ENCODE data around the gene KPNA1. TPM values are rescaled to one million over a fixed set of nuclear protein-coding genes. Genes with fewer than 3 reads are reported as not detected.

KPNA1 gene
- total RNA-seq, 1 donor from 2014 or later, result 40.7 TPM

- DNase-seq (ENCODE audit: low read depth, low spot score), result no peak
Observed at GRCh38 chr3:122416966-122417365, 97.8 kb downstream of the KPNA1 start.

DNA sequence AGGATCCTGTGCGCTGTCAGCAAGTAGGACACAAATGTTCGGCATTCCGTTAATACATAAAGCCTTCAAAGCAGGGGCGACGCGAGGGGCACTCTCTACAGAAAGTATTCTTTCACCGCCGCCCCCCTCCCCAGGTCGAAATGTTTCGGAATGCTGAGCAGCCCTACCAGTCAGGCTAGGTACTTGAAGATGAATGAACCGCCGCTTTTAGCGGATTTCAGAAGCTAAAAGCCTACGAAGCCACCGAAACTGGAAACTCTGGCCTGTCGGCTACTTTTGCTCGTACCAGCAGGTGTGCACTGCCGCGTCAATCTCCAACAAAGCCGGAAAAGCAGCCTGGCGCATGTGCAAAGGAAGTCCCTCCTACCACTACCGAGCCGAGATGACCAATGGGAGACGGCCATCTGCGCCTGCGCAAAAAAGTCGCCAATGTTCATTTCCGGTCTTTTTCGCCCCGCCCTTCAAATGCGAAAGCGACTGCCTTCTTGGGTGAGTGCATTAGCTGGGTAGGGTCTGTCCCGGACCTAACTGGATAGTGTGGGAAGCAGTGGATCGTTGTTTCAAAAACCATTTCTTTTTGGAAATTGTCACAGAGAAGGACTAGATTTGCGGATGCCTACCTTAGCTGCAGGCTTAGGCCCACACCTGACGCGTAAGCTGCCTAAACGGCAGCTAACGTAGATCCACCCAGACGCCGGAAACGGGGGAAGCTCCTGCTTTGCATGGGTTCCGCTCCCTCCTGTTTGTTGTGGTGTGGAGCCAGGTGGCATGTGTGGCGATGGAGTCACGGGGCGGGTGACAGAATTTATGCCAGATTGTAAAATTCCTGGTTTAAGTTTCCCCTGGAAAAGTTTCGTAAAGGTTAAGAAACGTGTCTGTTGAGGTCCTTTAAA is 98.7 kb downstream of the KPNA1 start, which contains the start of gene WDR5B:
TSS of gene WDR5B (minus strand) at position 301 of the 893 bp plus-strand sequence. CDS start 534 bp downstream, outside the sequence.
- DNase-seq (ENCODE audit: low read depth, low spot score), result peak; percentile 90

DNA sequence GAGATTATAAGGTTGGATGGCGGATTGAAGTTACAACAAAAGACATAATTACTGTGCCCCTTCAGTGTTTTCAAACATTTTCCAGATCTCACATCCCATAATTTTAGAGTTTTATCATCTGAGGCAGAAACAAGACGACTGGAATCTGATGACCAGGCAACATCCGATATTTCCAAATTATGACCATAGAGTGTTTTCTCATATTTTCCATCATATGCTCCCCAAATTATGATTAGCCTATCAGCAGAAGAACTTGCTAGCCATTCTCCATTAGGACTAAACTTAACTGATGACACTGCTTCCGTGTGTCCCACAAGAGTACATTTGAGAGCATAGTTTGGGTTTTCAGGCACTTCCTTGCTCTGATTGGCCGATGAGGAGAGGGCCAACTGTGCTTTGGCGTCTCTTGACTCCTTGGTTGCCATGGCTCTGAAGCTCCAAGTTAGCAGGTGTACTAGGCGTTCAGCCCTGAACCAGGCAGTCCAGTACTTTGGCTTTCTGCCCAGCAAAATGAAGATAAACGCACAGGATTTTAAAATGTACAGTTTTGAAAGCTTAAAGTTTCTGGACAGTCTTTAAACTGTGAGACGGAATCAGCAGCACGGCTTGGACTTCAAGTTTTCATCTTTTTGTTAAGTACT is 99.5 kb downstream of the KPNA1 start:
- peak; percentile 13 for DNase-seq (ENCODE audit: low read depth, low spot score)

DNA sequence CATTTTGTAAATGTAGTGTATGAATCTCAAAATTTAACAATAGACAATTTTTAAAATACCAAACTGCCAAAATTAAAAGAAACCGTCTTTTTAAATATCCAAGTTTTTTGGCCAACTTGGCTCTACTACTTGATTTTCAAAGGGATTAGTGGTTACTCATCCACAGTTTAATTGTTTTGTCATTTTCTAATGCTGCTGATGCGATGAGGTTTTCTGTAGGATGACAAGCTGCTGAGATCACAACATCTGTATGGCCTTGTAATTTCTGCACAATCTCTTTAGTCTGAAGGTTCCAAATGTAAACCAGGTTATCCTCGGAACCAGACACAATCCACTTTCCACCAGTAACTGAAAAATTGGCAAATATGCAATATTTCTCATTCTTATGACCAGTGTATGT is 100.3 kb downstream of the KPNA1 start:
- no peak for DNase-seq (ENCODE audit: low read depth, low spot score)

GRCh38 chr3:122410639-122411038 is 104.1 kb downstream of the KPNA1 start:
- no peak for DNase-seq (ENCODE audit: low read depth, low spot score)

DNA sequence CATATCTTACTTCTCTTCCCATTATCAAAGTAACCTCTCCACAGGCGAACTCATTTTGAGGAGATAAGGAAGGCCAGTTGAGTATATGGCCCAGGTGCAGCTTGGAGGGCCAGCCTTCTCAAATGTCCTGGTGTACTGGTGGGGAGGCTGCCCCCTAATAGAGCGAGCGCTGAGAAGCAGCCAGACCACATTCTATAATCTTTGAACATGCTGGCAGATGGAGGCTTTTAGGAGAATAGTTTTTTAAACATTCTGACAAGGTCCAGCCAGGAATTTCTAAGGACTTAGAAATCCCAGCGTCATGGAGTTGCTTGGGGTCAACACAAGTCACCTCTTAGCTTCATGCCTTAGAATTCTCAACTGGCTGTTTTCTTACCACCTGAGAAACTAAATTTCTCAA is 104.6 kb downstream of the KPNA1 start:
- DNase-seq (ENCODE audit: low read depth, low spot score), result no peak

DNA sequence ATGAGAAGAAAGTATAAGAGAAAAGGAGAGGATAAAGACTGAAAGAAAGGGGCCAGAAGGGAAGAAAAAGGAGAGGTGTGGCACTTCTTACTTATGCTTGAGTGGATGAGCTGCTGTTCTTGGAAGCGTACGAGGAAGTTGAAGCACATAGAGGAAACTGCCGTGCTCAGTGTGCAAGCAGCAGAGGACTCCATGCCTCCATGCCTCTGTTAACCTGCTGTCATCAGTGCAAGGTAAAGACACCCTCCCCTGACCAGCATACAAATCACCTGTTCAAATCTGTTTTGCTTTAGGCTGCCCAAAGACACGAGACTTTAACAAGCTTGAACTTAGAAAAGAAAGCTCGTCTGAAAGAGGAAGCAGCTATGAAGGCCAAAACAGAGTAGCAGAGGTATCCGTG is 105.3 kb downstream of the KPNA1 start:
- no peak for DNase-seq (ENCODE audit: low read depth, low spot score)

GRCh38 chr3:122407946-122408345 is 106.8 kb downstream of the KPNA1 start:
- DNase-seq (ENCODE audit: low read depth, low spot score), result no peak

GRCh38 chr3:122406198-122406597 is 108.5 kb downstream of the KPNA1 start:
- no peak for DNase-seq (ENCODE audit: low read depth, low spot score)

DNA sequence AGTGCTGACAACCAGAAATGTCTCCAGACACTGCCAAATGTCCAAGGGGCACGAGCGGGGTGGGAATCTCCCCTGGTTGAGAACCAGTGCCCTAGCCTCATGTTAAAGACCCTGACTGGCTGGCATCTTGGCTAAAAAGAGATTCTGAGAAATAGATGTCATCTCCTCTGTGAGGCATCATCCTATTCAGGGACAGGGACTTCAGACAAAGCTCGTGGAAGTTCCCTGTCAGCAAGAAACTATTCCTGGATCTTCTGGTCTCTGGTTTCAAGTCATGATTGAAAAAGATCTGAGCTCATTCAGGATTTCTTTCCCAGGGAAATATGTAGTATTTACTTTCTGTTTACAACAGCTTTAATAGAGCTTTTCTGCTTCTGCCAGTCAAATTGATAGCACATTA is 109.7 kb downstream of the KPNA1 start:
- DNase-seq (ENCODE audit: low read depth, low spot score), result no peak

GRCh38 chr3:122403489-122403888 is 111.2 kb downstream of the KPNA1 start:
- no peak for DNase-seq (ENCODE audit: low read depth, low spot score)

DNA sequence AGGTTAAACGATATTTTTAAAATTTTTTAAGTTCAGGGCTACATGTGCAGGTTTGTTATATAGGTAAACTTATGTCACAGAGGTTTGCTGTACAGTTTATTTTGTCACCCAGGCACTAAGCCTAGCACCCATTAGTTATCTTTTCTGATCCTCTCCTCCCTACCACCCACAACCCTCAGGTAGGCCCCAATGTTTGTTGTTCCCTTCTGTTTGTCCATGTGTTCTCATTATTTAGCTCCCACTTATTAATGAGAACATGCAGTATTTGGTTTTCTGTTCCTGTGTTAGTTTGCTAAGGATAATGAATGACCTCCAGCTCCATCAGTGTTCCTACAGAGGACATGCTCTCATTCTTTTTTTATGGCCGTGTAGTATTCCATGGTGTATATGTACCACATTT is 115.8 kb downstream of the KPNA1 start:
- DNase-seq (ENCODE audit: low read depth, low spot score), result no peak

- DNase-seq (ENCODE audit: low read depth, low spot score), result no peak
Observed at GRCh38 chr3:122397201-122397600, 117.5 kb downstream of the KPNA1 start.

DNA sequence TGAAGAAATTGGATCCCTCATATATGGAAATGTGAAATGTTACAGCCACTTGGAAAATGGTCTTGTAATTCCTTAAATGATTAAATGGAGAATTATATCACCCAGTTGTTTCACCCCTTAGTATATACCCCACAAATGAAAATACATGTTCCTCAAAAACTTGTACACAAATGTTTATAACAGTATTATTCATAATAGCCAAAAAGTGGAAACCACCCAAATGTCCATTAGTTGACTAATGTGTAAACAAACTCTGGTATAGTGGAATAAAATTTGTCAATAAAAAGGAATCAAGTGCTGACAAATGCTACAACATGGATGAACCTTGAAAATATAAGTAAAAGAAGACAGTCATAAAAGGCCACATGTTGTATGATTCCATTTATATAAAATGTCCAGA is 118.2 kb downstream of the KPNA1 start:
- DNase-seq (ENCODE audit: low read depth, low spot score), result no peak

DNA sequence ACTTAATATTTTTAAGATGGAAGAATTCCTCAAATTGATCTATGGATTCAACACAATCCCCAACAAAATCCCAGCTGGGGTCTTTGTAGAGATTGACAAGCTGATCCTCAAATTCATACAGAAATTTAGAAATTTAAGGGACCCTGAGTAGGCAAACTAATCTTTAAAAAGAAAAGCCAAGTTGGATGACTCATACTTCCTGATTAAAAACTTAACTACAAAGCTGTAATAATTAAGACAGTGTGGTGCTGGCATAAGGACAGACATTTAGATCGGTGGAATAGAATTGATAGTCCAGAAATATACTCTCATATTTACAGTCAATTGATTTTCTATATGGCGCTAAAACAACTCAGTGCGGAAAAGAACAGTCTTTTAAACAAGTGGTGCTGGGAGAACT is 119.2 kb downstream of the KPNA1 start:
- no peak for DNase-seq (ENCODE audit: low read depth, low spot score)

DNA sequence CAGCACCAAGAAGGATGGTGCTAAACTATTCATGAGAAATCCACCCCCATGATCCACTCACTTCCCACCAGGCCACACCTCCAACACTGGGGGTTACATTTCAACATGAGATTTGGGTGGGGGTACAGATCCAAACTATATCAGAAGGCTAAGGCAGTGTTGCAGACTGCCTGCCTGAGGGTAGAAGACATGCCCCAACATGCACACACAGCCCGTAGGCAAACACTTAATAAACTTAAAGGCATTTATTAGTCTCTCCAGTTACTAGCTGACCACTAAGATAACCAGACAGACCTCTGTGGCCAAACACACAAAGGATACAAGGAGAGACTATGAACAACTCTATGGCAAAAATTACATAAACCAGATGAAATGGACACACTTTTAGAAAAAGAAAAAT is 120.6 kb downstream of the KPNA1 start:
- no peak for DNase-seq (ENCODE audit: low read depth, low spot score)

DNA sequence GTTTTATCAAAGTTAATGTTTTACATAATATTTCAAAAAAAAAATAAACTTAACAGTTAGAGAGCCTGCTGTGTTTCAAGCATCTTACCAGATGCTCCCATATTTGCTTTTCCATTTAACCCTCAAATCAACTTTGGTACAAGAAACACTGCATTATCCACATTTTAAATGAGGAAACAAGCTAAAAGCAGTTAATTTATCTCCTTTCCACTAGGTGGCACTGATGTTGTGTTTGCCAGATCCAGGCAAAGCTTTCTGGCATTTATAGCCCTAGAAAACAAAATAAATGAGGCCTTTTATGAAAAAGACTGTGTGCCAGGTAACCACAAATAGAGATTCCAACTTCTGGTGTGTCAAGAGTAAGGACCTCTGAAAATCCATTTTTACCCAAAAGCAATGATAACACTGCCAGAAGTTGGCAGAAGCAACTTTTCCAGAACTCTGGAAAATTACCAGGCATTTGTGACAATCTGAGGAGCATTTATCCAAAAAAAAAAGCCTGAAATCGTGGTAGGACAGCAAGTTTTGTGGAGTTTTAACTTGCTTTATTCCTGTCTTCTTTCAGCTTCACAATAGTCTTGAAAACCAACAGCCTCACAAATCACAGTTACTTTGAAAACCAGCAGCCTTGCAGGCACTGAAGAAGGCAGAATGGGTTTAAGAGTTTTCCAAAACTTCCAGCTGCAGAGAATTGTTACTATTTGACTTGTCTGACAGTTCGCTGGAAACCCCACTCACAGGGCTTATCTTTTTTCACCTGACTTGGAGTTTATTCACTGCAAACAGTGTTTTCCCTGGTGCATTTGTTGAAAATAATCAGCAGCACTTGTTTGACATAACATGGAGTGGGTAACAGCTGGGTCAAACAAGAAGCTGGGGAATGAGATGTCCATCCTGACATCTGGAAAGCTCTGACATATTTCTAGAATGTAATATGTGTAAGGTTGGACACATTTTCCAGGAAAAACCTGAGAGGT is 121.6 kb downstream of the KPNA1 start:
- DNase-seq (ENCODE audit: low read depth, low spot score), result no peak

- no peak for DNase-seq (ENCODE audit: low read depth, low spot score)
Observed at GRCh38 chr3:122391681-122392446, 122.9 kb downstream of the KPNA1 start.

- DNase-seq (ENCODE audit: low read depth, low spot score), result no peak
Observed at GRCh38 chr3:122390665-122391064, 124.1 kb downstream of the KPNA1 start.

GRCh38 chr3:122389892-122390291 is 124.8 kb downstream of the KPNA1 start:
- no peak for DNase-seq (ENCODE audit: low read depth, low spot score)

DNA sequence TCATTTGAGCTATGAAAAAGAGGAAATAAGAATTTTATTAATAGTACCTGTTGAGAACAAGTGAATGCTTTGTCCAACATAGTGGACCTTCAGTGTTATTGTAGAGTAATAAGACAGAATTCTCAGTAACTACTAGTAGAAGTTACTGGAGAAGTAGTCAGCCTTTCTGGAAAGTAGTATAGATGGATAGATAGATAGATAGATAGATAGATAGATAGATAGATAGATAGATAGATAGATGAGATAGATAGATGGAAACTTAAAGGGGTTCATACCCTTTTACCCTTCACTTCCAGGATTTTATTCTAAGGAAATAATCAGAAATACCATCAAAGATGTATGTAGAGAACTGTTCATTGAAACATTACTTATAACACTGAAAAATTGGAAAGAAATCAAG is 125.5 kb downstream of the KPNA1 start:
- no peak for DNase-seq (ENCODE audit: low read depth, low spot score)

Data from pulmonary artery endothelial cell (primary cell).